GM19468 (cell line): ENCODE results near the gene SERF2.
"Not testable (repeated sequence)": the region's sequence is repeated elsewhere in the genome, so short reads cannot be mapped to it uniquely, and the experiment has no call there.

Experiments
- ATAC-seq: cut with Tn5 transposase; IDR thresholded peaks from one replicate; pipeline ENCODE4 v1.9.1; 2021; ENCODE audit warnings: mild to moderate bottlenecking, moderate library complexity, moderate number of reproducible peaks; ENCODE audit not compliant: unreplicated experiment; ENCODE audit errors: extremely low read depth

Gene SERF2

GRCh38 chr15:43792761-43793476, 799 bp downstream of the SERF2 start:
- no peak for ATAC-seq

- no peak for ATAC-seq
Measured at GRCh38 chr15:43793647-43794046, 1.5 kb downstream of the SERF2 start.

- ATAC-seq = no peak
Measured at GRCh38 chr15:43794269-43795037, 2.3 kb downstream of the SERF2 start.

GRCh38 chr15:43795197-43795596, 3.1 kb downstream of the SERF2 start:
- no peak for ATAC-seq

- no peak for ATAC-seq
Measured at GRCh38 chr15:43795997-43796396, 3.9 kb downstream of the SERF2 start.

GRCh38 chr15:43796566-43796965, 4.4 kb downstream of the SERF2 start:
- ATAC-seq = no peak

- no peak for ATAC-seq
Measured at GRCh38 chr15:43799209-43799944, 7.3 kb downstream of the SERF2 start.

GRCh38 chr15:43799945-43800285, 7.8 kb downstream of the SERF2 start, which contains the start of gene SERINC4:
Gene SERINC4, minus strand, starts transcription at chr15:43800220. Its CDS starts 234 bp downstream, at chr15:43799986.
- no peak for ATAC-seq

- peak; percentile 87 for ATAC-seq
Measured at GRCh38 chr15:43800286-43801141, 8.4 kb downstream of the SERF2 start, which contains the start of gene HYPK. Gene HYPK, plus strand, starts transcription at chr15:43800599. Its CDS starts 24 bp downstream, at chr15:43800623.

- ATAC-seq = not testable (repeated sequence)
Measured at GRCh38 chr15:43802676-43803075, 10.6 kb downstream of the SERF2 start.

GRCh38 chr15:43808435-43808950, 16.4 kb downstream of the SERF2 start:
- ATAC-seq = no peak

- ATAC-seq = peak; percentile 40
Measured at GRCh38 chr15:43808960-43809678, 17.0 kb downstream of the SERF2 start.

- ATAC-seq = not testable (repeated sequence)
Measured at GRCh38 chr15:43815064-43815463, 22.9 kb downstream of the SERF2 start.

GRCh38 chr15:43821505-43821904, 29.4 kb downstream of the SERF2 start:
- ATAC-seq = no peak

- no peak for ATAC-seq
Measured at GRCh38 chr15:43824302-43825246, 32.5 kb downstream of the SERF2 start, which contains the start of gene MFAP1. Gene MFAP1, minus strand, starts transcription at chr15:43824690. Its CDS starts 121 bp downstream, at chr15:43824569.

GRCh38 chr15:43825305-43825704, 33.2 kb downstream of the SERF2 start:
- ATAC-seq = not testable (repeated sequence)

GRCh38 chr15:43826029-43826507, 33.9 kb downstream of the SERF2 start:
- no peak for ATAC-seq
